Mammary epithelial cell (primary cell): ENCODE measurements around the gene ZNF571.

Source experiments
- CTCF ChIP-seq, 2 donors: IDR thresholded peaks in 1 of 2; conservative IDR thresholded peaks in 1 of 2; 2 replicates each; pipeline ENCODE4 v1.5.1; 2011 to 2012; ENCODE audit warnings: inconsistent platforms in 2 of 2, low read length in 2 of 2, mild to moderate bottlenecking in 2 of 2, control low read depth in 1 of 2, low read depth in 1 of 2; ENCODE audit not compliant: insufficient read depth in 1 of 2; ENCODE audit errors: extremely low read depth in 1 of 2
- EZH2 ChIP-seq: IDR thresholded peaks from 2 replicates; pipeline ENCODE4 v1.6.1; 2012; ENCODE audit warnings: low read length, inconsistent platforms, borderline replicate concordance

GRCh38 chr19:37593996-37594303, 642 bp downstream of the ZNF571 start:
- TF ChIP-seq CTCF (conservative IDR thresholded peaks at IDR 0.05 in 1 of 2, IDR thresholded peaks at IDR 0.05 in 1 of 2; ENCODE audit: extremely low read depth in 1 of 2, insufficient read depth in 1 of 2, low read depth in 1 of 2, low read length in 2 of 2) (no peak), EZH2 (no peak)
